K562 (cell line): Measurements from ENCODE around the gene PRKAR2B. TPM values are rescaled to one million over a fixed set of nuclear protein-coding genes. Genes with fewer than 3 reads are reported as not detected.

Experiments
- ASH1L ChIP-seq: fragments of 450-650 bp; IDR thresholded peaks from 2 replicates; pipeline ENCODE4 v1.6.1; 2018; ENCODE audit warnings: borderline replicate concordance, mild to moderate bottlenecking, low read depth; ENCODE audit not compliant: partially characterized antibody
- CBFB ChIP-seq: sonication (generic); formaldehyde crosslinking; IDR thresholded peaks from 2 replicates; pipeline ENCODE4 v1.4.0; 2020; ENCODE audit warnings: mild to moderate bottlenecking, missing genetic modification reagents
- CHD2 ChIP-seq: IDR thresholded peaks from 2 replicates; pipeline ENCODE4 v1.6.1; 2011; ENCODE audit warnings: low read depth, low read length
- HDAC2 ChIP-seq: fragments of 450-650 bp; IDR thresholded peaks from 2 replicates; pipeline ENCODE4 v1.6.1; 2016; ENCODE audit warnings: mild to moderate bottlenecking
- KLF1 ChIP-seq: fragments of 450-650 bp; IDR thresholded peaks from 2 replicates; pipeline ENCODE4 v1.6.1; 2016; ENCODE audit warnings: missing genetic modification characterization, missing compliant biosample characterization
- L3MBTL2 ChIP-seq: fragments of 450-650 bp; IDR thresholded peaks from 2 replicates; pipeline ENCODE4 v1.6.1; 2016; ENCODE audit warnings: mild to moderate bottlenecking, moderate library complexity
- MEIS2 ChIP-seq: fragments of 450-650 bp; IDR thresholded peaks from 2 replicates; pipeline ENCODE4 v1.6.1; 2014; ENCODE audit warnings: mild to moderate bottlenecking; ENCODE audit not compliant: partially characterized antibody
- NFE2L1 ChIP-seq: fragments of 450-650 bp; IDR thresholded peaks from 2 replicates; pipeline ENCODE4 v1.6.1; 2016; ENCODE audit warnings: missing genetic modification characterization, low read depth, mild to moderate bottlenecking, missing compliant biosample characterization, moderate library complexity, borderline replicate concordance
- PPARD ChIP-seq: fragments of 250-450 bp; sonication (Bioruptor Pico); IDR thresholded peaks from 2 replicates; pipeline ENCODE4 v1.8.0; 2022; ENCODE audit warnings: inconsistent platforms, mild to moderate bottlenecking, moderate library complexity
- PRPF4 ChIP-seq: fragments of 200-400 bp; formaldehyde crosslinking; IDR thresholded peaks from one replicate; pipeline ENCODE4 v1.6.1; 2017; ENCODE audit warnings: low read length, low read depth, mild to moderate bottlenecking; ENCODE audit not compliant: insufficient read depth, poor library complexity, severe bottlenecking
- PTRF ChIP-seq: fragments of 450-650 bp; IDR thresholded peaks from 2 replicates; pipeline ENCODE4 v1.6.1; 2016; ENCODE audit warnings: mild to moderate bottlenecking, missing genetic modification characterization, missing compliant biosample characterization
- RAD21 ChIP-seq, 2 experiments: fragments of 250-450 bp in 1 of 2; fragments of 450-650 bp in 1 of 2; sonication (Bioruptor Pico) in 1 of 2; formaldehyde crosslinking in 1 of 2; IDR thresholded peaks in 1 of 2; conservative IDR thresholded peaks in 1 of 2; 2 replicates each; pipeline versions ENCODE4 v1.4.0 to v1.8.0; 2020 to 2022; ENCODE audit warnings: mild to moderate bottlenecking in 2 of 2, moderate library complexity in 1 of 2
- REST ChIP-seq, 2 experiments: fragments of 450-650 bp; formaldehyde crosslinking in 1 of 2; IDR thresholded peaks; 2 replicates each; pipeline versions ENCODE4 v1.4.0 to v1.6.1; 2014 to 2020; ENCODE audit warnings: mild to moderate bottlenecking in 2 of 2, borderline replicate concordance in 1 of 2, low read depth in 1 of 2
- SMAD1 ChIP-seq: fragments of 150-350 bp; IDR thresholded peaks from 2 replicates; pipeline ENCODE4 v1.6.1; 2014; ENCODE audit warnings: low read length, low read depth; ENCODE audit not compliant: partially characterized antibody
- XRCC5 ChIP-seq: fragments of 200-400 bp; formaldehyde crosslinking; IDR thresholded peaks from 2 replicates; pipeline ENCODE4 v1.6.1; 2017; ENCODE audit warnings: low read depth, mild to moderate bottlenecking, low read length
- ZKSCAN8 ChIP-seq: fragments of 200-800 bp; sonication (Bioruptor generic); IDR thresholded peaks from 2 replicates; pipeline ENCODE4 v1.6.1; 2016; ENCODE audit warnings: missing genetic modification characterization, missing compliant biosample characterization
- ZNF277 ChIP-seq: fragments of 250-450 bp; sonication (Bioruptor Pico); IDR thresholded peaks from 2 replicates; pipeline ENCODE4 v1.8.0; 2022; ENCODE audit warnings: inconsistent platforms, mild to moderate bottlenecking, moderate library complexity, borderline replicate concordance
- ZNF778 ChIP-seq: fragments of 450-650 bp; formaldehyde crosslinking; IDR thresholded peaks from 2 replicates; pipeline ENCODE4 v1.4.0; 2020; ENCODE audit warnings: mild to moderate bottlenecking, moderate library complexity
- polyA plus RNA-seq, 8 experiments: library from polyadenylated mRNA; depleted of rRNA in 4 of 8; stranded (reverse) in 5 of 8; unstranded in 3 of 8; fragments of >200 nt; fragmentation: Nextera tagmentation in 2 of 8; fragmentation: Illumina TruSeq in 1 of 8; extraction: Ambion mirVana in 2 of 8; extraction: Trizol in 1 of 8; gene quantifications; 2 replicates each; pipeline versions ENCODE4 v1.2.1 to v1.2.3, GENCODE V29; 2011 to 2014; ENCODE audit warnings: inconsistent platforms in 1 of 8, missing spikeins in 1 of 8
- total RNA-seq, 7 experiments: library from RNA; depleted of rRNA in 6 of 7; stranded (reverse); fragments of >200 nt in 6 of 7; fragmentation: Illumina TruSeq in 2 of 7; extraction: Trizol in 2 of 7; gene quantifications; 2 replicates each; pipeline versions ENCODE4 v1.2.1 to v1.2.3, GENCODE V29; 2011 to 2021; ENCODE audit warnings: low replicate concordance in 1 of 7

Gene PRKAR2B
- total and polyA plus RNA-seq, 9 of the 15 experiments (the other 6 are each of a cell fraction or from before 2014, with no cell fraction given) = 59.0 to 173 (median 129) TPM

DNA sequence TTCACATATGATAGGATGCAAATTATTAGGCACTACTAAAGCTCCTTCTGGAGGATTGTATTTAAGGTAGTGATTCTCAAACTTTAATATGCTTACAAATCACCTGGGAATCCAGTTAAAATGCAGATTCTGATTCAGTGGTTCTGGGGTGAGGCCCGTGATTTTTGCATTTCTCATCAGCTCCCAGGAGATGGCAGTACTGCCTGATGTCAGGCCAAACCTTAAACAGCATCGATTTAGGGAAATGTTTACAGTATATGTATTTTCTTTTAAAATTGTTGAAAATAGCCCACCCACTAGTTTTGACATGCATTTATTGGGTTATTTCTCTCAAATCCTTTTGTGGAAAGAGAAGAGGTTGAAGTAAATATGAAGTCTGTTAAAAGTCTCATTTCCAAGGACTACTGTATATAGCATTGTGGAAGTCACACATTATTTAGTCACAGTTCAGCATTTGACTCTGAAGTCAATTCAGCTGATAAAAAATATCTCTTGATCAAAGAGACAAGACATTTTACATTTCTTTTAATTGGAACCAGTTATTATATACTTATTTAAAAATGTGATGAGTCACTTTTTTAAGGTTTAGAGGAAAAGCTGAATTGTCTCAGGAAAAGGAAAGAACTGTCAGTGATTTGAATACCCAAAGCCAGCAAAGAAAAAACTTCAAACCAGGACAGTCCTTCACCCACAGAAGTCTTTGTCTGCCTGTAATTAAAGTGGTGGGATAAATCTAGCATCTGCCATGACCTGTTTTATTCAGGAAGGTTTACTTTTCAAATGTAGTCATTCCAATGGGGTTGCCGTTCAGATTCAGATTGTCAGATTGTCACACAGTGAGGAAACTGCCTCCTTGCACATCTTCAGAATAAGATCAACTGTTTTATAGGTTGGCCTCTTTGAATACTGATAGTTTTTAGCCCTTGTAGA lies 103.2 kb downstream of the PRKAR2B start (continued):
- TF ChIP-seq REST (IDR thresholded peaks at IDR 0.05; ENCODE audit: borderline replicate concordance) (peak; percentile 77; the same call in 1 of the 2 replicates), REST (CRISPR knock-in tag; IDR thresholded peaks at IDR 0.05; ENCODE audit: low read depth) (no peak), XRCC5 (no peak), ASH1L (no peak), NFE2L1 (peak; percentile 41; the same call in 1 of the 2 replicates), ZNF778 (CRISPR knock-in tag) (no peak), PRPF4 (no peak), PPARD (CRISPR knock-in tag) (no peak), L3MBTL2 (no peak), RAD21 (CRISPR knock-in tag; conservative IDR thresholded peaks at IDR 0.05 in 1 of 2, IDR thresholded peaks at IDR 0.05 in 1 of 2) (peak; percentile 82 to 84), HDAC2 (peak; percentile 39; the same call in 1 of the 2 replicates), PTRF (no peak), CHD2 (no peak), ZNF277 (no peak), KLF1 (tag) (no peak), MEIS2 (no peak), CBFB (CRISPR knock-in tag) (no peak), ZKSCAN8 (CRISPR knock-in tag) (no peak), SMAD1 (no peak)
